Measurements from ENCODE around the gene SNX1. TPM values are rescaled to one million over a fixed set of nuclear protein-coding genes. Genes with fewer than 3 reads are reported as not detected.

SNX1 gene
- total RNA-seq, 1 donor from 2014 or later, result 111 TPM

- no peak for DNase-seq (ENCODE audit: low spot score)
- intact Hi-C loops (cut with DNase I), result no loop called here
Measured at GRCh38 chr15:64137226-64137833, 41.5 kb downstream of the SNX1 start.

- intact Hi-C loops (cut with DNase I), result no loop called here
- no peak for DNase-seq (ENCODE audit: low spot score)
Measured at GRCh38 chr15:64138331-64138941, 42.7 kb downstream of the SNX1 start.

- DNase-seq (ENCODE audit: low spot score), result no peak
Measured at GRCh38 chr15:64141798-64142512, 46.2 kb downstream of the SNX1 start.

GRCh38 chr15:64143276-64143675 lies 47.5 kb downstream of the SNX1 start:
- no peak for DNase-seq (ENCODE audit: low spot score)
- intact Hi-C loops (cut with DNase I), result no loop called here

More at GRCh38 chr15:64141798-64142512, 46.2 kb downstream of the SNX1 start:
- intact Hi-C loops (cut with DNase I), result no loop called here

- no peak for DNase-seq (ENCODE audit: low spot score)
- intact Hi-C loops (cut with DNase I), result no loop called here
Measured at GRCh38 chr15:64144192-64144564, 48.4 kb downstream of the SNX1 start.

GRCh38 chr15:64144565-64145281 lies 48.9 kb downstream of the SNX1 start:
- intact Hi-C loops (cut with DNase I), result no loop called here

GRCh38 chr15:64146041-64146440 lies 50.3 kb downstream of the SNX1 start:
- peak; percentile 81 for DNase-seq (ENCODE audit: low spot score)
- intact Hi-C loops (cut with DNase I), result no loop called here

More at GRCh38 chr15:64144565-64145281, 48.9 kb downstream of the SNX1 start:
- no peak for DNase-seq (ENCODE audit: low spot score)

GRCh38 chr15:64146520-64146884 lies 50.7 kb downstream of the SNX1 start:
- intact Hi-C loops (cut with DNase I), result no loop called here
- DNase-seq (ENCODE audit: low spot score), result no peak

- no peak for DNase-seq (ENCODE audit: low spot score)
- intact Hi-C loops (cut with DNase I), result no loop called here
Measured at GRCh38 chr15:64146885-64147681, 51.3 kb downstream of the SNX1 start.

GRCh38 chr15:64148168-64148567 lies 52.4 kb downstream of the SNX1 start:
- intact Hi-C loops (cut with DNase I), result no loop called here
- no peak for DNase-seq (ENCODE audit: low spot score)

- intact Hi-C loops (cut with DNase I), result no loop called here
- no peak for DNase-seq (ENCODE audit: low spot score)
Measured at GRCh38 chr15:64148581-64148980, 52.8 kb downstream of the SNX1 start.

GRCh38 chr15:64149424-64149823 lies 53.6 kb downstream of the SNX1 start:
- no peak for DNase-seq (ENCODE audit: low spot score)
- intact Hi-C loops (cut with DNase I), result no loop called here

- intact Hi-C loops (cut with DNase I), result loop anchor here (5.0 kb wide), 1 partner anchor 53 kb away; the partner anchor contains the start of gene SNX1
- no peak for DNase-seq (ENCODE audit: low spot score)
Measured at GRCh38 chr15:64149893-64150578, 54.3 kb downstream of the SNX1 start.

- no peak for DNase-seq (ENCODE audit: low spot score)
- intact Hi-C loops (cut with DNase I), result loop anchor here (5.0 kb wide), 1 partner anchor 55 kb away; the partner anchor contains the start of gene SNX1
Measured at GRCh38 chr15:64151727-64152506, 56.1 kb downstream of the SNX1 start, which contains the start of gene SNX22. SNX22 (plus strand) TSS chr15:64151731; CDS start chr15:64151776, 45 bp downstream.

- no peak for DNase-seq (ENCODE audit: low spot score)
- intact Hi-C loops (cut with DNase I), result loop anchor here (5.0 kb wide), 1 partner anchor 55 kb away; the partner anchor contains the start of gene SNX1
Measured at GRCh38 chr15:64152507-64153387, 57.0 kb downstream of the SNX1 start.

GRCh38 chr15:64153480-64154367 lies 57.9 kb downstream of the SNX1 start:
- intact Hi-C loops (cut with DNase I), result loop anchor here (5.0 kb wide), 1 partner anchor 56 kb away; the partner anchor contains the start of gene SNX1
- DNase-seq (ENCODE audit: low spot score), result peak; percentile 96

Data from cardiac septum (tissue), 1 donor.